ENCODE results near the gene PARD3B. TPM values are rescaled to one million over a fixed set of nuclear protein-coding genes. Genes with fewer than 3 reads are reported as not detected.

Gene PARD3B
- total RNA-seq, 1 donor from 2014 or later = 0.66 TPM

- Mint-ChIP-seq H3K27ac (ENCODE audit: unreplicated experiment) (no peak overlapping the region), H3K4me1 (ENCODE audit: low read depth, unreplicated experiment) (peaks cover 21% of the 10 kb centered on the region), H3K9me3 (ENCODE audit: unreplicated experiment) (peaks cover 3% of the 10 kb centered on the region), H3K4me3 (ENCODE audit: unreplicated experiment) (no peak overlapping the region), H3K36me3 (ENCODE audit: unreplicated experiment) (no peaks in the 10 kb centered on the region), H3K27me3 (ENCODE audit: unreplicated experiment) (peaks cover 1% of the 10 kb centered on the region)
- TF ChIP-seq CTCF (IDR thresholded peaks at IDR 0.05; ENCODE audit: partially characterized antibody, unreplicated experiment) = no peak
- DNase-seq = no peak
Observed at GRCh38 chr2:205658068-205658467, 1112.8 kb downstream of the PARD3B start.

- DNase-seq = no peak
- TF ChIP-seq CTCF (IDR thresholded peaks at IDR 0.05; ENCODE audit: partially characterized antibody, unreplicated experiment) = no peak
- peaks cover 4% of the 10 kb centered on the region for H3K27me3 Mint-ChIP-seq (ENCODE audit: unreplicated experiment)
- peaks cover 21% of the 10 kb centered on the region for H3K4me1 Mint-ChIP-seq (ENCODE audit: low read depth, unreplicated experiment)
- H3K27ac Mint-ChIP-seq (ENCODE audit: unreplicated experiment) = no peak overlapping the region
- peaks cover 3% of the 10 kb centered on the region for H3K9me3 Mint-ChIP-seq (ENCODE audit: unreplicated experiment)
- no peaks in the 10 kb centered on the region for H3K36me3 Mint-ChIP-seq (ENCODE audit: unreplicated experiment)
- no peak overlapping the region for H3K4me3 Mint-ChIP-seq (ENCODE audit: unreplicated experiment)
Observed at GRCh38 chr2:205658572-205658971, 1113.3 kb downstream of the PARD3B start.

GRCh38 chr2:205659922-205660321 lies 1114.6 kb downstream of the PARD3B start:
- Mint-ChIP-seq H3K4me3 (ENCODE audit: unreplicated experiment) (no peak overlapping the region), H3K27ac (ENCODE audit: unreplicated experiment) (no peak overlapping the region), H3K36me3 (ENCODE audit: unreplicated experiment) (no peaks in the 10 kb centered on the region), H3K9me3 (ENCODE audit: unreplicated experiment) (no peaks in the 10 kb centered on the region), H3K4me1 (ENCODE audit: low read depth, unreplicated experiment) (peaks cover 21% of the 10 kb centered on the region), H3K27me3 (ENCODE audit: unreplicated experiment) (peaks cover 4% of the 10 kb centered on the region)
- no peak for TF ChIP-seq CTCF (IDR thresholded peaks at IDR 0.05; ENCODE audit: partially characterized antibody, unreplicated experiment)
- no peak for DNase-seq

- Mint-ChIP-seq H3K27me3 (ENCODE audit: unreplicated experiment) (peaks cover 4% of the 10 kb centered on the region), H3K9me3 (ENCODE audit: unreplicated experiment) (no peaks in the 10 kb centered on the region), H3K4me1 (ENCODE audit: low read depth, unreplicated experiment) (peaks cover 16% of the 10 kb centered on the region), H3K4me3 (ENCODE audit: unreplicated experiment) (no peak overlapping the region), H3K27ac (ENCODE audit: unreplicated experiment) (no peak overlapping the region), H3K36me3 (ENCODE audit: unreplicated experiment) (no peaks in the 10 kb centered on the region)
- DNase-seq = no peak
- no peak for TF ChIP-seq CTCF (IDR thresholded peaks at IDR 0.05; ENCODE audit: partially characterized antibody, unreplicated experiment)
Observed at GRCh38 chr2:205660521-205661124, 1115.3 kb downstream of the PARD3B start.

GRCh38 chr2:205661281-205661680 lies 1116.0 kb downstream of the PARD3B start:
- Mint-ChIP-seq H3K27me3 (ENCODE audit: unreplicated experiment) (peaks cover 2% of the 10 kb centered on the region), H3K9me3 (ENCODE audit: unreplicated experiment) (no peaks in the 10 kb centered on the region), H3K4me1 (ENCODE audit: low read depth, unreplicated experiment) (peaks cover 12% of the 10 kb centered on the region), H3K36me3 (ENCODE audit: unreplicated experiment) (no peaks in the 10 kb centered on the region), H3K27ac (ENCODE audit: unreplicated experiment) (no peak overlapping the region), H3K4me3 (ENCODE audit: unreplicated experiment) (no peak overlapping the region)
- TF ChIP-seq CTCF (IDR thresholded peaks at IDR 0.05; ENCODE audit: partially characterized antibody, unreplicated experiment) = no peak
- DNase-seq = no peak
